GM23248 (cell line): ENCODE measurements around the gene GIT1.

Source experiments
- EZH2 ChIP-seq: fragments of 200-600 bp; sonication (generic); IDR thresholded peaks from 2 replicates; pipeline ENCODE4 v1.6.1; 2018; ENCODE audit warnings: antibody characterized with exemption, mild to moderate bottlenecking; ENCODE audit not compliant: insufficient read depth, poor library complexity, severe bottlenecking
- EZH2phosphoT487 ChIP-seq: fragments of 200-600 bp; sonication (generic); IDR thresholded peaks from 2 replicates; pipeline ENCODE4 v1.6.1; 2018; ENCODE audit warnings: antibody characterized with exemption, moderate library complexity, mild to moderate bottlenecking, low read depth; ENCODE audit not compliant: insufficient read depth

- no peak for TF ChIP-seq EZH2
- no peak for TF ChIP-seq EZH2phosphoT487
Observed at GRCh38 chr17:29576214-29577000, 13.0 kb downstream of the GIT1 start.
